GM08714 (cell line): ENCODE measurements around the gene NRCAM.

Experiments
- H3K4me3 ChIP-seq: fragments of 200-500 bp; sonication (Bioruptor generic); 2 replicates; pipeline ENCODE4 v1.5.1; 2014; ENCODE audit warnings: mild to moderate bottlenecking, low read length, inconsistent platforms
- ZNF274 ChIP-seq: IDR thresholded peaks from 2 replicates; pipeline ENCODE4 v1.6.1; 2012; ENCODE audit warnings: mild to moderate bottlenecking, low read depth, low read length

The NRCAM gene

DNA sequence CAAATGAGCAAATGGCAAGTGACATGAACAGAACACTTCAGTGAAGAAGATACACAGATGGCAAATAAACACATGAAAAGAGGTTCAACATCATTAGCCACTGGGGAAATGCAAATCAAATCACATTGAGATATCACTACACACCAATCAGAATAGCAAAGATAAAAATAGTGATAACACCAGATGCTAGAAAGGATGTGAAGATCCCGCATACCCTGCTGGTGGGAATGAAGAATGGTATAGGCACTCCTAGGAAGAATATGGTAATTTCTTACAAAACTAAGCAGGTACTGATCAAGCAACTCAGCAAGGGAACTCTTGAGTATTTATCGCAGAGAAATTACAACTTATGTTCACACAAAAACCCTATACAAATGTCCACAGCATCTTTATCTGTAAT lies 337.3 kb downstream of the NRCAM start:
- TF ChIP-seq ZNF274: no peak
- H3K4me3 ChIP-seq: no peak overlapping the region

DNA sequence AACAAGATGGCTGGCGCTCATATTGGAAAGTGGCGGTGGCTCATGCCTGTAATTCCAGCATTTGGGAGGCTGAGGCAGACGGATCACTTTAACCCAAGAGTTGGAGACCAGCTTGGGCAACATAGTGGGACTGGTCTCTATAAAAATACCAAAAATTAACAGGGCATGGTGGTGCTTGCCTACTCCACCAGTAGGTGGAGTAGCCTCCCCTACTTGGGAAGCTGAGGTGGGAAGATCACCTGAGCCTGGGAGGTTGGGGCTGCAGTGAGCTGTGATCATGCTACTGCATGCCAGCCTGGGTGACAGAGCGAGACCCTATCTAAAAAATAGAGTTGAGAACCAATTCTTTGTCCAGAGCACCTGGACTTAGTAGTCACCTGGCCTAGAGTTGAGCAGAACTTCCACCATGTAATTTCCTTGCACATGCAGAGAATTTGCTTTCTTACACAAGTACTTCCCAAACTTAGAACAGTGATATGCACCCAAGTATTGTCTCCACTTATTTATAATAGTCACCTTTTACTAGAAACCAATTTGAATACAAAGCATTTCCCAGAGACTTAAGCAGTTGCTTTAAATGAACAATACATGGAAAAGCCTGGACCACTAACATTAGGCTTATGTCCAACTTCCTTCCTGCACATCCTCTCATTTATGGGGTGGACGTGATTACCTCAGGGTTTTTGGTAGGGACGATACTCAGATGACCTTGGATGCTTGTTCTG lies 342.0 kb downstream of the NRCAM start:
- no peak overlapping the region for H3K4me3 ChIP-seq
- no peak for TF ChIP-seq ZNF274

DNA sequence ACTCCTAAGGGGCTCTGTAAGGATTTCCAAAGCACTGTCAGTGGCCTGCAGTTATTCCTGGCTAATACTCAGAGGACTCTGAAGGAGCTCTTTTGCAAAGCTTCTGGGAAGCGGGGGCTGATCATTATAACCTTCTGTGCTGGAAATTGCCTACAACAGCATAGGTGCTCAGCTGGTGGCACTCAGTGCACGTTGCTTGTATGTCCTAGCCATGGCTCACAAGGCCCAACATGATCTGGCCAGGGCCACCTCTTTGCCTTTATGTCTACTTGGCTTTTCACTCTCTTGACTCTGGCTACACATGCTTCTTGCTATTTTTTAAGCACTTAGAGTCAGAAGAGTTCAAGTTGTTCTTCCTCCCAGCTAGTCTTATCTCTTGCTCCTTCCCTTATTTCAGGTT lies 343.6 kb downstream of the NRCAM start:
- TF ChIP-seq ZNF274: no peak
- H3K4me3 ChIP-seq: no peak overlapping the region

DNA sequence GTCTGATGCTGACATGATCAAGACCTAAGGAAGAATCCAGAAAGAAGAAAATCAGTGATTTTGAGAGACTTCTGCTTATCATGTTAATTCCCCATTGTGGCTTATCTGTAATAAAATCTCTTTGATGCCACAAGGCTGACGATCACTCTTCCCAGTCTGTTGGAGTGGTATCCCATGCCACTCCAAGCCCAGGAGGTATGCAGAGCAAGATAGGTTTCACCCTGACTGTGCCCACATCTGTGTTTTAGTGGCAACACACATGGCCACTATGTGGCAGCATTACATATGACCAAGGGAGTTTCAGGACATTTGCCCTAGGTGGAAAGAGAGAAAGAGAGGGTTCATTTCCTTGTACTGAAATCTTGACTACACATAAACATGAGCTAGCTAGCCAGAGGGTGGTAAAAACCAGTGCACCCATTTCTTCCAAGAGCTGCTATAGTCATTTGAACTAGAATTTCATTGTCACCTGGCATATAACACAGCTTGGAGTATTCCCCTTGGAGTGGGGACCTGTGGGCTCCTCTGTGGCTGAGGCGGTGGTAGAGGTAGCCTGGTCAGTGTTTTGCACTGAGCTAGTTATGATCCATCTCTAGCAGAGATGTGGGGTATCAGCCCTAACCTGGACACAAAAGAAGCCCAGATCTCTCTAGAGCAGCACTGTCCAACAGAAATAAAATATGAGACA lies 346.9 kb downstream of the NRCAM start:
- no peak overlapping the region for H3K4me3 ChIP-seq
- no peak for TF ChIP-seq ZNF274

GRCh38 chr7:108108131-108108530 lies 348.1 kb downstream of the NRCAM start:
- no peak overlapping the region for H3K4me3 ChIP-seq
- no peak for TF ChIP-seq ZNF274

DNA sequence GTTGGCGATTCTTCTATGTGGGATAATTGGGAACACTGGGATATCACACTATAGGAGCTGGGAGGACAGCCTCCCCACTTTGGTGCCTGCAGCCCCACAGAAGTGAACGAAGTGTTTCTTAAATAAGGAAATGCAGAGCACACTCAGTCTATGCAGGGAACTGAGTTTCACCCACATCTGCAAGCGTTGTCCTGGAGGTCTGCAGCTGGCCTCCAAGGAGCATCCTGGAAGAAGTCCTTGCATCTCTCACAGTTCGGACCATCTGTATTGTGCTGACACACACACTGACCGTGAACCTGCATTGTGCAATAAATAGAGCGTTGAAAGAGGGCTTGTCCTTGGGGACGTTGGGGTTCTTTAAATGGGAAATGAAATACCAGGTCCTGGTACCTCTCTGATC lies 351.9 kb downstream of the NRCAM start:
- no peak for TF ChIP-seq ZNF274
- no peak overlapping the region for H3K4me3 ChIP-seq

DNA sequence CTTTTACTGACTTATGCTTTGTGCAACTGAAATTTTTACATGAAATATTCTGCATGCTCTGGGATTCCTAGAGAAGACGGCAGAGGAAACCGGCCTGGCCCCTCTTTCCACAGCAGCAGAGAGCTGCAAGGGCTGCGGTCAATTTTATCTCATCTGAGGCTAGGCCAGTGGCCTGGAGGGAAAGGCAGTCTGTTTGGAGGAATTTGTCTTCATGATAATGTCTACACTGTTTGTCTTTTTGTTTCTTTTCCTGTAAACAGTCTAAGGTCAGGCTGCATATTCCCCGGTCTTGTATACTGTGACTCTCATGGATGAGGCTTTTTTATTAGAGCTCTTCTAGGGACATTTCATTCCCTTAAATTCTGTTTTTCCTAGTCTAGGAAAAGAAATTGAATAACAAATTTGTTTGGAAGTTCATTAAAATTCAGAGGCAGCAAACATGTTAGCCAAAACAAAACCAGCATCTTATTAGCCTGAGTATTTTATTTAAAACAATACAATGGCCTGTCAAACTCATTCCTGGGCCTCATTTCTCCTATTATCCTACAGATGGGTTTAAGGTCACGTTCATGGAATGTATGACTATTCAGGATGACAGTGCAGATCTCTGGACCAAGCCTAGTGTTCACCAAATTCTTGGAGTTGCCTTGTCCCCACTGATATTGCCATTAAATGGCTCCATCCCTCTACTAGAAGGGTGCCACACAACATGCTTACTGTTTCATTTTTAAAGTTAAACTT lies 352.5 kb downstream of the NRCAM start:
- H3K4me3 ChIP-seq: no peak overlapping the region
- no peak for TF ChIP-seq ZNF274

GRCh38 chr7:108102671-108103312 lies 353.4 kb downstream of the NRCAM start:
- TF ChIP-seq ZNF274: no peak
- no peak overlapping the region for H3K4me3 ChIP-seq

DNA sequence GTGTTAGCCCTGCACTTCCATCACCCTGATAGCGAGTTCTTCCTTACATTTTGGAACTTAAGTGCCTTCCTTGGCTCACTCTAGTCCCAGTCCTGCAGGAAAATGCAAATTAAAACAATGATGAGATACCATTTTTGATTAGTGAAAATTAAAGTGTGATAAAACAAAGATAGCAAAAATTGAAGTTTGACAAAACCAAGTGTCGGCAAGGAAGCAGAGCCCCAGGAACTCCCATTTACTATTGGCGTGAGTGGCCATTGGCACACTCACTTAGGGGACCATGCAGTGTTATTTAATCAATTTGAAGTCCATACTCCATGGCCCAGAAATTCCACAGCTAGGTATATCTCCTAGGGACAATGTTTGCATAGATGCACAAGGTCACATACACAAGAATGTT lies 354.5 kb downstream of the NRCAM start:
- no peak overlapping the region for H3K4me3 ChIP-seq
- no peak for TF ChIP-seq ZNF274

DNA sequence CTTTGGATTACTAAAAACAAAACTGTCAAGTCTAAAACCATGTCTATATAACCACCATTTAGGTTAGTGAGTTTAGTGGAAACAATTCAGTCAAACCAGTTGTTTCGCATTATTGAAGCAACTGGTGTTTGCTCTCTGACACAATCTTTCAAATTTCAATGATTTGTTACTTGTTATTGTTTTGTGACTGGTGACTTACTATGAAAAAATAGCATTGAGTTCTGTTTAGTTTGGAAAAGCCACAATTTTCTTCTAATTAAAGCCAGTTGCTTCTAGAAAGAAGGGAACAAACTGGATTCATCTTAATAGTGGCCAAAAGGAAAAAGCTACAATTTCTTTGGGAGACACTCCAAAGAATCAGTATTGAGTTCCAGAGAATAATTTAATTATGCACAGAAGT lies 356.5 kb downstream of the NRCAM start:
- H3K4me3 ChIP-seq: no peak overlapping the region
- no peak for TF ChIP-seq ZNF274

DNA sequence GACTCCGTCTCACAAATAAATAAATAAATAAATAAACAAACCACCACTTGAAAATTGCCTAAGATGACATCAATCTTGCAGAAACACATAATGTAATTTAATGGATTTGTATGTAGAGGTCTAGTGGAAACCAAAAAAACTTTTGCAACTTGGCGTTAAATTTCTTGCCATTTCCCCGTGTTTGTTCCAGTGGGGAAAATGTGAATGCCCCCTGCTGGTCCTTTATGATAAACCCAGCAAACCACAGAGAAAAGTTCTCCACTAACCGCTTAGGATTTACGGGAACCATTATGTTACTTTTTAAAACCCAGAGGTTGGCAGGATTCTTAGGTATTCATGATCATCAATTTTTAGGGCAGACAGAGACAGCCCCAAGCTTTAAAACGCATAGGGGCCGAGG lies 358.5 kb downstream of the NRCAM start:
- TF ChIP-seq ZNF274: no peak
- H3K4me3 ChIP-seq: no peak overlapping the region
